Activated T-helper 1 cell treated with anti-CD3 and anti-CD28 coated beads, Interleukin-2, amount 50 U/mL, for 16 hours (primary cell): ENCODE data around the gene POGLUT3.

Source experiments
- DNase-seq, 2 donors: peaks; one replicate each; pipeline ENCODE4 v3.0.0-alpha.2; 2020; ENCODE audit warnings: low read depth in 1 of 2, low spot score in 1 of 2

The POGLUT3 gene, protein sequence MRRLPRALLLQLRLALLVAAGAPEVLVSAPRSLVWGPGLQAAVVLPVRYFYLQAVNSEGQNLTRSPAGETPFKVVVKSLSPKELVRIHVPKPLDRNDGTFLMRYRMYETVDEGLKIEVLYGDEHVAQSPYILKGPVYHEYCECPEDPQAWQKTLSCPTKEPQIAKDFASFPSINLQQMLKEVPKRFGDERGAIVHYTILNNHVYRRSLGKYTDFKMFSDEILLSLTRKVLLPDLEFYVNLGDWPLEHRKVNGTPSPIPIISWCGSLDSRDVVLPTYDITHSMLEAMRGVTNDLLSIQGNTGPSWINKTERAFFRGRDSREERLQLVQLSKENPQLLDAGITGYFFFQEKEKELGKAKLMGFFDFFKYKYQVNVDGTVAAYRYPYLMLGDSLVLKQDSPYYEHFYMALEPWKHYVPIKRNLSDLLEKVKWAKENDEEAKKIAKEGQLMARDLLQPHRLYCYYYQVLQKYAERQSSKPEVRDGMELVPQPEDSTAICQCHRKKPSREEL

DNA sequence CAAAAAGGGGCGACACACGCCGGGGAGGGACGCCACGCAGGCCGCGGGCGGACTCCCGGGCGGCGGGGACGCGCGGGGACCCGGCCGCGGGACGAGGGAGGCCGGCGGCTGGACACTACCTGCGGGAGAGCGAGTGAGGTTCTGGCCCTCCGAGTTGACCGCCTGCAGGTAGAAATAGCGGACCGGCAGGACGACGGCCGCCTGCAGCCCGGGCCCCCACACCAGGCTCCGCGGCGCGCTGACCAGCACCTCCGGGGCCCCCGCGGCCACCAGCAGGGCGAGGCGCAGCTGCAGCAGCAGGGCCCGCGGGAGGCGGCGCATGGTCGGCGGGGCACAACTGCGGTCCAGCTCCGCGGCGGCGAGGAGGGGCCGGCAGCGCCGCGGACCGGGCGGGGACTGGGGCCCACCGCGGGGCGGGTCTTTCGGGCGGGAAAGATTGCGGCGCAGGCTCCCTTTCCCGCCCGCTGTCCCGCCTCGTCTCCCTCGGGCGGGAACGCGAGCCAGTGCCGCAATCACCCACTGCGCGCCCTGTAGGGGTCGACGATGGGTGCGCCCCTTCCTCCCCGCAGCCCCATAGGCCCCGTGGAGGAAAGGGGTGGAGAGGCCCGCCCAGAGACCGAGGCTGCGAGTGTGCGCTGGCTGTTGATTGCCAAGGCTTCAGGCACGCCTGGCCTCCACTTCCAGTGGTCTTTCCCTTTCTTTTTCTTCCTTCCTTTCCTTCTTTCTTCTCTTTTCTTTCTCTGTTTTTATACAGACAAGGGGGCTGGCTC is at the start of gene POGLUT3:
Gene POGLUT3 (minus strand): TSS at position 339 of the 770 bp plus-strand sequence. CDS start 18 bp downstream, at position 321.
- peak; percentile 12 for DNase-seq

DNA sequence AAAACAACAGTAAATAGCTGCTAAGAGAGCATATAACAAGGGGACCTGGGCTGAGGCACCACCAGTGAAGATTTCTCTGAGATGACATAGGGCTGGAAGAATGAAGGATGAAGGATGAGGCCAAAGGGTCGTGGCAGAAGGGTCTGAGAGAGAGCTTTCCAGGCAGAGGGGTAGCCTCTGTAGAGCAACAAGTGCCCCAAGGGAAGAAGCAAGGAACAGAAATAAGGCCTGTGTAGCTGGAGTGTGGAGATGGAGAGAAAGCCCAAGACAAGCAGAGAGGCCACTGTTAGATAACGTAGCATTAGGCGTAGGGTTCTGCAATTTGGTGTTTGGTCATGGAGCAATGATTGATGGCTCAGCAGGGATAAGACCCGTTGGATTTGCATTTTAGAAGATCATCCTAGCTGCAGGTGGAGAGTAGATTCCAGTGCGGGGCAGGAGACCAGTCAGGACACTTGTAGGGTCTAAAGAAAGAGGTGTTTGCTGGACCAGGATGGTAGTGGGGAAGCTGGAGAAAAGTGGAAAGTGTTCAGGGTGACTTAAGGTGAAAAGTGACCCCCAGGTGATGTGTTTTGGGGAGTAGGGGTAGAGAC is 47.8 kb upstream of the POGLUT3 start:
- no peak for DNase-seq

GRCh38 chr11:108543316-108543964 is 45.3 kb upstream of the POGLUT3 start:
- no peak for DNase-seq

DNA sequence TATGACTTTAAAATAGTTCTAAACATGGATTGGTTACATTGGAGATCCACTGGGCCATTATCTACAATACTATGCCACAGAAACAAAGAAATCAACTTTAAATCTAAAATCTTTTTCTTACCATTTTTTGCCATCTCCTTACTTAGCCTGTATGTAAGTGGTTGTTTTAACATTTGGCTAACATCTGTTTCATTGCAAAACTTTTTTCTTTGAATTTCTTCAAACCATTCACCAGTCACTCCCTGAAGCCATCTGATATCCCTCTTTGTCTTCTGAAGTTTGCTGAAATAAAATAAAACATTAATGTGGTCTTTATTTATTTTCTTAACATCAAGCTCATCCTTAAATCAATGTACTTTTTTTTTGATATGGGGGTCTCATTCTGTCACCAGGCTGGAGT is 43.3 kb upstream of the POGLUT3 start:
- DNase-seq = no peak

DNA sequence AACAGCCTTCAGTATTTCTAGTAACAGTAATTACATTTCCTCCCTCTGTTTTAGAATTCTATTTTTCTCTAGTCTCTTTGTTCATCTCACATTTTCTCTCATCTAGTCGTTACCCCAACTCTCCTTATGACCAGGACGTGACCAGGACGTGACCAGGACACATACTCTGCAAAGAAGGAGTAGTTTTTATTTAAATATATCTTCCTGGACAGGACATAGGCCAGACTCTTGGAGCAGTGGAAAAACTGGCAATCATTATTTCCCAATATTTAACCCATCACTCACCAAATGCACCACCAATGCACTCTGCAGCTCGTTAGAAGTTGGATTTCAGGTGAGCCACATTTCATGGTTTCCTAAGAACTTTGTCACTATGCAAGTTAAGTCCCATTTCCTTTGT is 40.3 kb upstream of the POGLUT3 start:
- no peak for DNase-seq

GRCh38 chr11:108538022-108538424 is 39.8 kb upstream of the POGLUT3 start:
- DNase-seq = no peak

- DNase-seq = no peak
Observed at GRCh38 chr11:108536783-108537182, 38.6 kb upstream of the POGLUT3 start.

- DNase-seq = no peak
Observed at GRCh38 chr11:108535384-108535955, 37.3 kb upstream of the POGLUT3 start.

DNA sequence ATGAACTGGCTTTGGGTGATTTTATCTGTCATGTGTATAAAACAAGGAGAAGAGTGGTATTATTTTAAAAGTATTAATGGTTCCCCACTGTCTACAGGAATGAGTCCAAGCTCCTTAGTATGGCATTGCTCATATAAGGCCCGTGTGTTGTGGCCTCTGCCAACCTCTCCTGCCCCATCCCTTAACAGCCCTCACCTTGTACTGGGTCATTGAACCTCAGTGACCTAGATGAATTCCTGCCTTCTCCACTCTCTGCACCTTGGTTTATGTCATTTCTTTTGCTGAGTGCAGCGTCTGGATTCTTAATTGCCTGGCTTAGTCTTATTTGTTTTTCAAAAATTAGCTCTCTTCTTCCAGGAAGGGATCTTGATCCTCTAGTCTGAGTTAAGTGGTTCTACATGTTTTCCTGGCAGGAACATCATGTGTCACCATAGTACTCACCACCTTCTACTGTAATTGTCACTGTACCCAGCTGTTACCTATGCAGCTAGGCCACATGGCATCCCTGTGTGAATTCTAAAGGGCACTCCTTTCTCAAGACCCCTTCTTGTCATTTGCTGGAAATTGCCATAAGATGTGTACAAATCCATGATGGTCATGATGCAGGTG is 36.2 kb upstream of the POGLUT3 start:
- no peak for DNase-seq

- DNase-seq = no peak
Observed at GRCh38 chr11:108530426-108530825, 32.2 kb upstream of the POGLUT3 start.

DNA sequence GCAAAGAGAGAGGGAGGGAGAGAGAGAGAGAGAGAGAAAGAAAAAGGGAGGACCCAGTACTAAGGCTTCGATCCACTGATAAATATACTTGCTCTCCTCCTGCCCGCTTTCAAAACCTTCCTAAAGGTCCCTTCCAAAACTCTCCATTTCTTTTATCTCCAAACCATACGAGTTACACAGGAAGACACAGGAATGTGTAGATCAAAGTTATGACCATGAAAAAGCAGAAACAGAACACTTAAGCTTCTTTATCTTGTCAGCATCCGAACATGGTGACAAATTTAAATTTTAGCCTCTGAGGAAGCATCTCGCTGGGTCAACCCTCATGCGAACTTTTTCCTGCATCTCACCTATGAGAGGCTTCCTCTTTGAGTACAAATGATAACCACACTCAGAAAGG is 29.2 kb upstream of the POGLUT3 start:
- DNase-seq = no peak

- DNase-seq = no peak
Observed at GRCh38 chr11:108525161-108525560, 27.0 kb upstream of the POGLUT3 start.

GRCh38 chr11:108524422-108524821 is 26.2 kb upstream of the POGLUT3 start:
- no peak for DNase-seq

GRCh38 chr11:108522318-108522717 is 24.1 kb upstream of the POGLUT3 start:
- DNase-seq = no peak

DNA sequence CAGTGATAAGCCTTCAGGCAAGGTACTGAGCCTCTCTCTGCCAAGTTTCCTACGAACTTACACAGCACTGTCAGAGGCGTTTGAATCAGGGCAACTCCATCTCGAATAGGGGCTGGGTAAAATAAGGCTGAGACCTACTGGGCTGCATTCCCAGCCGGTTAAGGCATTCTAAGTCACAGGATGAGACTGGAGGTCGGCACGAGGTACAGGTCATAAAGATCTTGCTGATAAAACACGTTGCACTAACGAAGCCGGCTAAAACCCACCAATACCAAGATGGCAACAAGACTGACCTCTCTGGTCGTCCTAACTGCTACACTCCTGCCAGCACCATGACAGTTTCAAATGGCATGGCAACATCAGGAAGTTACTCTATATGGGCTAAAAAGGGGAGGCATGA is 20.4 kb upstream of the POGLUT3 start:
- no peak for DNase-seq

DNA sequence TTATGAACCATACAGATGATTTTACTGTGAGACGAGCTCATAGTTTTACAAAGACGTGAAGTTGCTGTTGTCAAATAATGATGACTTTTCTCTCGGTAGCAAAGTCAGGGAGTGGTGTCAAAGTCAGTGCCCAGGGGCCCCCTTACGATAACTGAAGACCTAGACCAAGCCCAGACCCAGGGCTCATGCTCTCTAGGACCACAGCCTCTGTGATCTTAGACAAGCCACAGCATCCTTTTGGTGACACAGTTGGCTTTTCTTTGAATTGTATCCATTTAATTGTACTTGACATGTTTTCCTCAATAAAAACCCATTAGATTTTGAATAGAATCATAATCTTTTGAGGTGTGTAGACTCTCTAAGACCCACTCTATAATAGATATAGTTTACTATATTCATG is 17.9 kb upstream of the POGLUT3 start:
- DNase-seq = no peak

DNA sequence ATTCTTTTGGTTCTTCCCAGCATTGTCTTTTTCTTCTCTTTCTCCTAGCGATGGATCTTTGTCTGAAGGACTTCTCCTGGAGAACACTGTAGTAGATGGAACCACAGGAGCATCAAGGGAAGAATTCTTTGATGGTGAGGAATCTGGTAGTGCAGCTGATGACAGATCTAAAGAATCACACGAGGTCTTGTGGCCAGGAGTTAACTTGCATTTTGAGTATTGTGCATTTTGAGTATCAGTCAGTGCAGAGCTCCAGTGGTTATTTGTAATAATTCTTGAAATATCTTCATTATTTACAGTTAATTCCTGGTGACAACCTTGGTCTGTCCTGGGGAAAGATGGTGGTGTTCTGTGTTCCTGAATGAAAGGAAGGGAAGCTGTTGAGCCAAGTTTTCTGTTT is 14.5 kb upstream of the POGLUT3 start:
- DNase-seq = no peak

DNA sequence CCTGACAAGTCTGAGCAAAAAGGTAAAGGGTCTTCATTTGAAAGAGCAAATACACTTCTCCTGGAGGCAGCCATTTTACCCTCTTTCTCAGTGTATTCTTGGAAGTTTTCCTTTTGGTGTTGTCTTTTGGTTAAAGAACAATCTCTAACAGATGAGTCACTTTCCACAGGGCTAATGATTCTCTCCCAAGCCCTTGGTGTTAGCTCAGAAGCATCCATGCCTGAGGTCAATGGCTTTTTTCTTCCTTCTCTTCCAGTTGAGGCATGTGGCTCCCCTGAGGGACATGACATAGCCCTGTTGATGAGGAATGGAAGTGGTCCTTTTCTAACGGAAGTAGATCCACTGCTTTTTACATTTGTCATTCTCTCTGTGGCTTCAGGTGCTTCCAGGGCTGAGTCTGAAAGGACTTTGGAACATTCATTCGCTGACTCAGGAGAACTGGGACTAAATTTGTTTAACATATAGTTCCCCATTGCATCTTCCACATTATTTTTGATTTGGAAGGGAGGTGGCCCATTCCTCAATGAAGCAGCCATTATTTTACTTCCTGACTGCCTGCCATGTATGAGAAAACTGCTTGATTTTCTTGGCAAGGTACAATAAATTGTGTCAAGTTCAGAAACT is 13.8 kb upstream of the POGLUT3 start:
- DNase-seq = no peak

- no peak for DNase-seq
Observed at GRCh38 chr11:108508653-108509593, 10.7 kb upstream of the POGLUT3 start.
